H1 (cell line): ENCODE measurements around the gene SLX9. TPM values are rescaled to one million over a fixed set of nuclear protein-coding genes. Genes with fewer than 3 reads are reported as not detected.

Experiments
- polyA plus RNA-seq, 7 experiments: library from polyadenylated mRNA; depleted of rRNA in 3 of 7; stranded (reverse) in 5 of 7; unstranded in 2 of 7; fragments of >200 nt in 5 of 7; fragments of 200-250 nt in 2 of 7; gene quantifications; 1 replicate in 5 of 7; 2 replicates in 1 of 7; 4 replicates in 1 of 7; pipeline versions ENCODE4 v1.2.1 to v1.2.3, GENCODE V29; 2011 to 2013; ENCODE audit warnings: missing spikeins in 2 of 7, mixed read lengths in 2 of 7
- total RNA-seq: library from RNA; stranded (reverse); fragmentation: NEBNext Ultra II Directional; extraction: Animal tissue kit (Norgen Biotek cat#: 25700); gene quantifications from 2 replicates; pipeline ENCODE4 v1.2.1, GENCODE V29; 2021
- TF ChIP-seq, protein P1 (sequence below): fragments of 300-600 bp; sonication (generic); IDR thresholded peaks from 2 replicates; pipeline ENCODE4 v1.7.1; 2012; ENCODE audit warnings: low read length, moderate library complexity, mild to moderate bottlenecking, inconsistent platforms; ENCODE audit not compliant: insufficient replicate concordance

The SLX9 gene
- total and polyA plus RNA-seq, 2 of the 8 experiments (the other 6 are each of a cell fraction or from before 2014, with no cell fraction given), result 17.7 to 57.3 TPM

DNA sequence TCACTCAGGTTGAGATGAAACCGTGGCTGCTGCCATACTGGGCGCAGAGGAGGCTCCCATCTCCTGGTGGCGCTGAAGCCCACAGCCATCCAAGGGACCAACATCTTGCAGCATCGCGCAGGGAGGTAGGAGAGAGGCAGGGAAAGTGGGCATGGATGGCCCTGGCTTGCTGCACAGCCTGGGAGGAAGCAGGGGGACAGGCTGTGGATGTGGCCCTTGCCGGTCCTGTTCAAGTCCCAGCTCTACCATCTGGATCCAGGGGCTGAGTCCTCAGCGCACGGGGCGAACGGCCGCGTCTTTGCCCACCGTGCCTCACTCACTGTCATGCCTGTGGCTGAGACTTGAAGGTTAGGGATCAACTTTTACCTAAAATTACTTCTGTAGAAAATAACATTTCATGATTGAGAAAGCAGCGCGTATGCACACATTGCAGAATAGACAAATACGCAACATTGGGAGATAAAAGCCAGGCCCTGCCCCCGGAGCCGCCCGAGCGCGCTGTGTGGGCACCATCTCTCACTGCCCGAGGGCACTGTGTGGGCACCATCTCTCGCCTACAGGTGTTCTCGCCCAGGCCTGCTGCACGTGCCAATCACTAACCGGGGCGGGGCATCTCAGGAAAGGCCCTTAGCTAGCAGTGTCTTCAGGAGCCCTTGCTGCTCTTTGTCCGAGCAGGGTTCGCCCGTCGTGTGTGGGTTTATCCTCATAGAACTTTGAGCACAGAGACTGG lies 11.5 kb downstream of the SLX9 start (continued):
- TF ChIP-seq, protein P1, sequence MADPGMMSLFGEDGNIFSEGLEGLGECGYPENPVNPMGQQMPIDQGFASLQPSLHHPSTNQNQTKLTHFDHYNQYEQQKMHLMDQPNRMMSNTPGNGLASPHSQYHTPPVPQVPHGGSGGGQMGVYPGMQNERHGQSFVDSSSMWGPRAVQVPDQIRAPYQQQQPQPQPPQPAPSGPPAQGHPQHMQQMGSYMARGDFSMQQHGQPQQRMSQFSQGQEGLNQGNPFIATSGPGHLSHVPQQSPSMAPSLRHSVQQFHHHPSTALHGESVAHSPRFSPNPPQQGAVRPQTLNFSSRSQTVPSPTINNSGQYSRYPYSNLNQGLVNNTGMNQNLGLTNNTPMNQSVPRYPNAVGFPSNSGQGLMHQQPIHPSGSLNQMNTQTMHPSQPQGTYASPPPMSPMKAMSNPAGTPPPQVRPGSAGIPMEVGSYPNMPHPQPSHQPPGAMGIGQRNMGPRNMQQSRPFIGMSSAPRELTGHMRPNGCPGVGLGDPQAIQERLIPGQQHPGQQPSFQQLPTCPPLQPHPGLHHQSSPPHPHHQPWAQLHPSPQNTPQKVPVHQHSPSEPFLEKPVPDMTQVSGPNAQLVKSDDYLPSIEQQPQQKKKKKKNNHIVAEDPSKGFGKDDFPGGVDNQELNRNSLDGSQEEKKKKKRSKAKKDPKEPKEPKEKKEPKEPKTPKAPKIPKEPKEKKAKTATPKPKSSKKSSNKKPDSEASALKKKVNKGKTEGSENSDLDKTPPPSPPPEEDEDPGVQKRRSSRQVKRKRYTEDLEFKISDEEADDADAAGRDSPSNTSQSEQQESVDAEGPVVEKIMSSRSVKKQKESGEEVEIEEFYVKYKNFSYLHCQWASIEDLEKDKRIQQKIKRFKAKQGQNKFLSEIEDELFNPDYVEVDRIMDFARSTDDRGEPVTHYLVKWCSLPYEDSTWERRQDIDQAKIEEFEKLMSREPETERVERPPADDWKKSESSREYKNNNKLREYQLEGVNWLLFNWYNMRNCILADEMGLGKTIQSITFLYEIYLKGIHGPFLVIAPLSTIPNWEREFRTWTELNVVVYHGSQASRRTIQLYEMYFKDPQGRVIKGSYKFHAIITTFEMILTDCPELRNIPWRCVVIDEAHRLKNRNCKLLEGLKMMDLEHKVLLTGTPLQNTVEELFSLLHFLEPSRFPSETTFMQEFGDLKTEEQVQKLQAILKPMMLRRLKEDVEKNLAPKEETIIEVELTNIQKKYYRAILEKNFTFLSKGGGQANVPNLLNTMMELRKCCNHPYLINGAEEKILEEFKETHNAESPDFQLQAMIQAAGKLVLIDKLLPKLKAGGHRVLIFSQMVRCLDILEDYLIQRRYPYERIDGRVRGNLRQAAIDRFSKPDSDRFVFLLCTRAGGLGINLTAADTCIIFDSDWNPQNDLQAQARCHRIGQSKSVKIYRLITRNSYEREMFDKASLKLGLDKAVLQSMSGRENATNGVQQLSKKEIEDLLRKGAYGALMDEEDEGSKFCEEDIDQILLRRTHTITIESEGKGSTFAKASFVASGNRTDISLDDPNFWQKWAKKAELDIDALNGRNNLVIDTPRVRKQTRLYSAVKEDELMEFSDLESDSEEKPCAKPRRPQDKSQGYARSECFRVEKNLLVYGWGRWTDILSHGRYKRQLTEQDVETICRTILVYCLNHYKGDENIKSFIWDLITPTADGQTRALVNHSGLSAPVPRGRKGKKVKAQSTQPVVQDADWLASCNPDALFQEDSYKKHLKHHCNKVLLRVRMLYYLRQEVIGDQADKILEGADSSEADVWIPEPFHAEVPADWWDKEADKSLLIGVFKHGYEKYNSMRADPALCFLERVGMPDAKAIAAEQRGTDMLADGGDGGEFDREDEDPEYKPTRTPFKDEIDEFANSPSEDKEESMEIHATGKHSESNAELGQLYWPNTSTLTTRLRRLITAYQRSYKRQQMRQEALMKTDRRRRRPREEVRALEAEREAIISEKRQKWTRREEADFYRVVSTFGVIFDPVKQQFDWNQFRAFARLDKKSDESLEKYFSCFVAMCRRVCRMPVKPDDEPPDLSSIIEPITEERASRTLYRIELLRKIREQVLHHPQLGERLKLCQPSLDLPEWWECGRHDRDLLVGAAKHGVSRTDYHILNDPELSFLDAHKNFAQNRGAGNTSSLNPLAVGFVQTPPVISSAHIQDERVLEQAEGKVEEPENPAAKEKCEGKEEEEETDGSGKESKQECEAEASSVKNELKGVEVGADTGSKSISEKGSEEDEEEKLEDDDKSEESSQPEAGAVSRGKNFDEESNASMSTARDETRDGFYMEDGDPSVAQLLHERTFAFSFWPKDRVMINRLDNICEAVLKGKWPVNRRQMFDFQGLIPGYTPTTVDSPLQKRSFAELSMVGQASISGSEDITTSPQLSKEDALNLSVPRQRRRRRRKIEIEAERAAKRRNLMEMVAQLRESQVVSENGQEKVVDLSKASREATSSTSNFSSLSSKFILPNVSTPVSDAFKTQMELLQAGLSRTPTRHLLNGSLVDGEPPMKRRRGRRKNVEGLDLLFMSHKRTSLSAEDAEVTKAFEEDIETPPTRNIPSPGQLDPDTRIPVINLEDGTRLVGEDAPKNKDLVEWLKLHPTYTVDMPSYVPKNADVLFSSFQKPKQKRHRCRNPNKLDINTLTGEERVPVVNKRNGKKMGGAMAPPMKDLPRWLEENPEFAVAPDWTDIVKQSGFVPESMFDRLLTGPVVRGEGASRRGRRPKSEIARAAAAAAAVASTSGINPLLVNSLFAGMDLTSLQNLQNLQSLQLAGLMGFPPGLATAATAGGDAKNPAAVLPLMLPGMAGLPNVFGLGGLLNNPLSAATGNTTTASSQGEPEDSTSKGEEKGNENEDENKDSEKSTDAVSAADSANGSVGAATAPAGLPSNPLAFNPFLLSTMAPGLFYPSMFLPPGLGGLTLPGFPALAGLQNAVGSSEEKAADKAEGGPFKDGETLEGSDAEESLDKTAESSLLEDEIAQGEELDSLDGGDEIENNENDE, result no peak
